ENCODE results near the gene TRERF1.

Gene TRERF1

GRCh38 chr6:42359021-42359420, 92.7 kb downstream of the TRERF1 start:
- no peak for TF ChIP-seq CTCF (IDR thresholded peaks at IDR 0.05; ENCODE audit: low read depth, low read length)
- DNase-seq (ENCODE audit: low read depth in 2 of 2) = peak in 1 of 2 donors; percentile 11

GRCh38 chr6:42355416-42355815, 96.3 kb downstream of the TRERF1 start:
- H3K4me3 ChIP-seq (replicated peaks in 1 of 2; ENCODE audit: low read depth in 2 of 2, low read length in 2 of 2) = no peak overlapping the region
- TF ChIP-seq CTCF (IDR thresholded peaks at IDR 0.05; ENCODE audit: low read depth, low read length) = no peak
- no peak for DNase-seq (ENCODE audit: low read depth in 2 of 2)

More at GRCh38 chr6:42359021-42359420, 92.7 kb downstream of the TRERF1 start:
- H3K4me3 ChIP-seq (replicated peaks in 1 of 2; ENCODE audit: low read depth in 2 of 2, low read length in 2 of 2) = no peak overlapping the region

- DNase-seq (ENCODE audit: low read depth in 2 of 2) = peak in 1 of 2 donors; percentile 5
- H3K4me3 ChIP-seq (replicated peaks in 1 of 2; ENCODE audit: low read depth in 2 of 2, low read length in 2 of 2) = no peak overlapping the region
- TF ChIP-seq CTCF (IDR thresholded peaks at IDR 0.05; ENCODE audit: low read depth, low read length) = no peak
These were observed 97.0 kb downstream of the TRERF1 start for GRCh38 chr6:42354702-42355101.

GRCh38 chr6:42352856-42353564, 98.7 kb downstream of the TRERF1 start:
- no peak for TF ChIP-seq CTCF (IDR thresholded peaks at IDR 0.05; ENCODE audit: low read depth, low read length)
- DNase-seq (ENCODE audit: low read depth in 2 of 2) = peak; percentile 46 to 88
- H3K4me3 ChIP-seq (replicated peaks in 1 of 2; ENCODE audit: low read depth in 2 of 2, low read length in 2 of 2) = no peak overlapping the region

GRCh38 chr6:42350911-42351310, 100.8 kb downstream of the TRERF1 start:
- no peak for DNase-seq (ENCODE audit: low read depth in 2 of 2)
- no peak for TF ChIP-seq CTCF (IDR thresholded peaks at IDR 0.05; ENCODE audit: low read depth, low read length)
- H3K4me3 ChIP-seq (replicated peaks in 1 of 2; ENCODE audit: low read depth in 2 of 2, low read length in 2 of 2) = no peak overlapping the region

GRCh38 chr6:42349753-42350511, 101.8 kb downstream of the TRERF1 start:
- no peak for TF ChIP-seq CTCF (IDR thresholded peaks at IDR 0.05; ENCODE audit: low read depth, low read length)
- no peak overlapping the region for H3K4me3 ChIP-seq (replicated peaks in 1 of 2; ENCODE audit: low read depth in 2 of 2, low read length in 2 of 2)
- no peak for DNase-seq (ENCODE audit: low read depth in 2 of 2)
